GM18505 (cell line): ENCODE results near the gene AK6.
"Not testable (repeated sequence)": the region's sequence is repeated elsewhere in the genome, so short reads cannot be mapped to it uniquely, and the experiment has no call there.

ENCODE experiments used
- ATAC-seq: cut with Tn5 transposase; IDR thresholded peaks from one replicate; pipeline ENCODE4 v1.9.1; 2021; ENCODE audit not compliant: unreplicated experiment
- POLR2A ChIP-seq: IDR thresholded peaks from 4 replicates; pipeline ENCODE4 v1.6.1; 2011; ENCODE audit warnings: borderline replicate concordance; ENCODE audit not compliant: insufficient read depth, insufficient read length; ENCODE audit errors: extremely low read depth

The AK6 gene

DNA sequence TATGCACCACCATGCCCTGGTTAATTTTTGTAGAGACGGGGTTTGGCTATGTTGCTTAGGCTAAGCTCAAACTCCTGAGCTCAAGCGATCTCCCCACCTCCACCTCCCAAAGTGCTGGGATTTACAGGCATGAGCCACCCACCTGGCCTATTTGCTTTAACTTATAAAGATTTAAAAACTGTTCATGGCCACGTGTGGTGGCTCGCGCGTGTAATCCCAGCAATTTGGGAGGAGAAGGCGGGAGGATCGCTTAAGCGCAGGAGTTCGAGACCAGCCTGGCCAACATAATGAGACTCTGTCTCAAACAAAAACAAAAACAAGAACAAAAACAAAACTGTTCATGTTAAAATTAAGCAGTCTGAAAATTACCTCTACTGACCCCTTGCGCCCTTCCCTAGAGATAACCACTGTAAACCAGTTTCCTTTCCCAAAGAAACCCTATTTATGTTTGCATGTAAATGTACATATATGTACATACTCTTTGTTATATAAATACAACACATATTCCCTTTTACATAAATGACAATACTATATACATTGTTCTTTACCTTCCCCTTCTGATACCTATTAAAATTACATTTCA, 1.5 kb downstream of the AK6 start:
- TF ChIP-seq POLR2A = no peak
- no peak for ATAC-seq

DNA sequence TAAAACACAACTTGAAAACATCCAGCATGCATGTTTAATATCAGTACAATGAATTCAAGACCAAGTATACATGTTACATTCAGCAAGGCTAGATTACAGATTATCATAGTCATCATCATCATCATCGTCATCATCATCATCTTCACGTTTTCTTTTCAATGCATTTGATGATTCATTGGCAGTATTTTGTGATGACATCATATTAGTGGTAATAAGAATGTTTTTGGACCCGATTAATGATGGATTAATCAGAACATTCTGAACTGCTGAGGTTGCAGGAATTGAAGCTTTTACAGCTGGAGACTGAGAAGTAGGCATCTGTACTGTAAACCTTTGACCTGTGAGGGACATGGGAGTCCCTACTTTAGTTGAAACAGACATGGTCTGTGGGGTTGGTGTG, 4.5 kb downstream of the AK6 start:
- no peak for ATAC-seq
- no peak for TF ChIP-seq POLR2A

GRCh38 chr5:69364414-69364813, 4.9 kb downstream of the AK6 start:
- no peak for ATAC-seq
- no peak for TF ChIP-seq POLR2A

- no peak for ATAC-seq
- TF ChIP-seq POLR2A = no peak
Observed at GRCh38 chr5:69360442-69360841, 8.9 kb downstream of the AK6 start.

DNA sequence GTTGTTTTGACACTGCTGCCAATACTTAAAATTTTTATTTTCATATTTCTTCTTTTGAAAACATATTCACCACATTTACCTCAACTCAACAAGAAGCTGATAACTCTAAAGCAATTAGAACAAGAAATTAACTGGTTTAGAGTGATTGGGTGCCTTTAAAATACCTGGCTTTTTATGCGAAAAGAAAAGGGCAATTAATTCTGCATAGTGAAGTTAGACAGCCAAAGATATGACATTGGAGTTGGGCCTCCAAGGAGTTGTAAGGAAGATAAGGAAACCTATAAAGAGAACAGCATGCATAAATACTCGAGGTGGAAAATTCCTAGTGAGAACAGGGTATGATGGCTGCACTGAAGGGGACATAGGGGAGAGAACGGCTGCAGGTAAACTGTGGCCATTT, 9.6 kb downstream of the AK6 start:
- no peak for TF ChIP-seq POLR2A
- no peak for ATAC-seq

DNA sequence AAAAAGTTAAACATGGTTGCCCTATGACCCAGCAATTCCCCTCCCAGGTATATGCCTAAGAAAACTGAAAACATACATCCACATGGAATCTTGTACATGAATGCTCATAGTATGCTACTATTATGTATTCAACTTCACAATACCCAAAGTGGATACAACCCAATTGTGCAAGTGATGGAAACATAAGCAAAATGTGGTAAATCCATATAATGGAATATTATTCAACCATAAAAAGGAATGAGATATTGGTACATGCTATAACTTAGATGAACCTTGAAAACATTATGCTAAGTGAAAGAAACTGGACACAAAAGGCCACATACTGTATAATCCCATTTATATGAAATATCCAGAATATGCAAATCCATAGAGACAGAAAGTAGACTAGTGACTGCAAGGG, 18.7 kb downstream of the AK6 start:
- no peak for ATAC-seq
- no peak for TF ChIP-seq POLR2A

DNA sequence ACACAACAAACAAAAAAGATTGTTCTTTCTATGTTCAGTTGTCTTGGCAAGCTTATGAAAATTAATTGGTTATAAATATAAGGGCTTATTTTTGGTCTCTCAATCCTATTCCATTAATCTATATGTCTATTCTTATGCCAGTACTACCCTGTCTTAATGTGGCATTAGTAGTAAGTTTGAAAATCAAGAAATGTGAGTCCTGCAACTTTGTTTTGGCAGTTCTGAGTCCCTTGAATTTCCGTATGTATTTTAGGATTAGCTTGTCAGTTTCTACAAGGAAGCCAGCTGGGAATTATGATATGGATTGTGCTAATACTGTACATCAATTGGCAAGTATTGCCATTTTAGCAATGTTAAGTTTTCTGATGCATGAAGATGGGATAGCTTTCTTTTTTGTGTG, 26.2 kb downstream of the AK6 start:
- no peak for TF ChIP-seq POLR2A
- no peak for ATAC-seq

- ATAC-seq = no peak
- TF ChIP-seq POLR2A = no peak
Observed at GRCh38 chr5:69341520-69342161, 27.7 kb downstream of the AK6 start.

DNA sequence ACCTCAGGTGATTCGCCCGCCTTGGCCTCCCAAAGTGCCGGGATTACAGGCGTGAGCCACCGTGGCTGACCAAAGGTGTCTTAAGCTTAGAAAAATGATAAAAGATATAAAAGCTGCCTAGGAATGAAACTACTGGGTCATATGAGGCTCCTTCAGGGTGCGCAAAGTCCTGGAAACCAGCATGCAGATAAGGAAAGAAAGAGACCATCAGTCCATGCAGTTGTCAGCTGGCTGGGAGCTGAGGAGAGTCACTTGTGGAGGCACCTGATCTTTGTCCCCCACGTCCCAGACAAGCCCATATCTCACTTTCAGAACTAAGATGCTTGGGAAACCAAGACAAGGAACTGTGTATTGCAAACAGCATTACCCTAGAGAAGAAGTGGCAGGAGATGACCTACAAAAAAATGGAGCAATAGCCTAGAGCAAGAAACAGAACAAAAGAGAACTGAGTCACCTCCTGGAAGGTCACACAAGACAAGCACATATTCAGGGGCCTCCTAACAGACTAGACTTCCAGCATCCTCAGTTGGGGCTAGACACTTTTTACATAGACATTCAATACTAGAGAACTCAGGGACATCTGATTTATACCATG, 33.9 kb downstream of the AK6 start:
- no peak for TF ChIP-seq POLR2A
- ATAC-seq = no peak

DNA sequence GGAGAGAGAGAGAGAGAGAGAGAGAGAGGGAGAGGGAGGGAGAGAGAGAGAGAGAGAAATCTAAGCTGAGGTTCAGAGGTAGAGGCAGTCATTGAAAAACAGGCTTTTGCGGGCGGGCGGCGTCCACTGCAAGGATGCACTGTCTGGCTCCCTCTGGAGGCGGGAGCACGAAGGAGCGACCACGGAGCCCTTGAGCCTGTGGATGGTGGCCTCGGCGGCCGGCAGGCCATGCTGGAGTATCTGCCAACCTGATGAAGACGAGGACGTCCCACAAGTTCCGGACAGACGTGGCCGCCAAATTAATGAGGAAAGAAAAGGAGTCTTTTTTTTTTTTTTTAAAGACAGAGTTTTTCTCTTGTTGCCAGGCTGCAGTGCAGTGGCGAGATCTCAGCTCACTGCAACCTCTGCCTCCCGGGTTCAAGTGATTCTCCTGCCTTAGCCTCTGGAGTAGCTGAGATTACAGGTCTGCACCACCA, 34.5 kb downstream of the AK6 start:
- ATAC-seq = peak; percentile 45
- no peak for TF ChIP-seq POLR2A

GRCh38 chr5:69333668-69334315, 35.5 kb downstream of the AK6 start:
- ATAC-seq = not testable (repeated sequence)

GRCh38 chr5:69331528-69332445, 37.5 kb downstream of the AK6 start:
- TF ChIP-seq POLR2A = no peak
- no peak for ATAC-seq

DNA sequence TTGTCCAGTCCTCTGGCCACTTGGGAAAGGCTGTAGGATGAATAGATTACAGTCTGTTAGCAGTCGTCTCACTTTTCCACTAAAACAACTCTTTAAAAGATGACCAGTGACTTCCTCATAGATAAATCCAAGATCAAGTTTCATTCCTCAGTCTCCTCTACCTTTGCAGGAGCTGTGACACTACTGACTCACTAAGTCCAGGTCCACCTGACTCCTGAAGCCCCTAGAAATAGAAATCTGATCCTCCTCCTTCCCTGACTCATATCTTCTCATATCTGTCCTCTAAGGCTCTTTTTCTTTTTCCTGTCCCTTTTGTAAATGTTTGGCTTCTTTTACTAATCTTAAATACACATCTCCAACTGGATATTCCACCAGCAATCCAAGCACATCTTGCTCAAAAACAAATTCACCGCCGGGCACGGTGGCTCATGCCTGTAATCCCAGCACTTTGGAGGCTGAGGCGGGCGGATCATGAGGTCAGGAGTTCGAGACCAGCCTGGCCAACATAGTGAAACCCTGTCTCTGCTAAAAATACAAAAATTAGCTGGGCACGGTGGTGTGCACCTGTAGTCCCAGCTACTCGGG, 39.3 kb downstream of the AK6 start:
- TF ChIP-seq POLR2A = no peak
- no peak for ATAC-seq

DNA sequence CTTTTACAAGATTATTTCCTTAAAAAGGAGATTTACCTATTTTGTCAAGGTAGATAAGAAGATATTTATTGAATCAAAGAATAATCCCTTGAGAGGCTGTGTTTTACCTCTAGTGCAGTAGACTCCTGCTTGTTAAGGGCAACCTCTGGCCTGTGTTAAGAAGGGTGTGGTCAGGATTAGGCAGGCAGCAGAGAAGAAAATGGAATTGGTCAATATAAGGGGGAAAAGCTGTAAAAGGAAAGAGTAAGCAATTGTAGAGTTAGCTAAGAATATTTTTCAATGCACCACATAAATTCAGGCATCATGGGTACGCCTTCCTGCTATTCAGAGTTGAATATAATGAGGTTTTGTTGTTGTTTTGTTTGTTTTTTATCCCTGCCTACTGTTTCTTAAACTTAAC, 43.0 kb downstream of the AK6 start:
- TF ChIP-seq POLR2A = no peak
- no peak for ATAC-seq

- ATAC-seq = no peak
- TF ChIP-seq POLR2A = no peak
Observed at GRCh38 chr5:69317391-69317790, 51.9 kb downstream of the AK6 start.
